Kidney epithelial cell (primary cell): Measurements from ENCODE around the gene TFAP2E. TPM values are rescaled to one million over a fixed set of nuclear protein-coding genes. Genes with fewer than 3 reads are reported as not detected.

Experiments used
- DNase-seq: peaks from one replicate; pipeline ENCODE4 v3.0.0-alpha.2; 2010; ENCODE audit warnings: low read depth
- H3K27me3 ChIP-seq: 2 replicates; pipeline ENCODE4 v1.6.0; 2011; ENCODE audit warnings: low read length; ENCODE audit not compliant: control insufficient read depth, insufficient read depth
- H3K36me3 ChIP-seq: 2 replicates; pipeline ENCODE4 v1.5.1; 2011; ENCODE audit warnings: low read length; ENCODE audit not compliant: control insufficient read depth, insufficient read depth
- H3K4me3 ChIP-seq: 2 replicates; pipeline ENCODE4 v1.5.1; 2011; ENCODE audit warnings: low read depth, mild to moderate bottlenecking, control low read depth, low read length
- total RNA-seq: library from RNA; depleted of rRNA; stranded (reverse); fragments of >200 nt; gene quantifications from 2 replicates; pipeline ENCODE4 v1.2.3, GENCODE V29; 2015
- TF ChIP-seq, protein P1 (sequence below): IDR thresholded peaks from 2 replicates; pipeline ENCODE4 v1.5.1; 2011; ENCODE audit warnings: mild to moderate bottlenecking, moderate library complexity, low read length, control low read depth, inconsistent platforms; ENCODE audit not compliant: insufficient read depth, poor library complexity, severe bottlenecking

Gene TFAP2E
- total RNA-seq, 1 donor from 2014 or later, result 0.67 TPM

DNA sequence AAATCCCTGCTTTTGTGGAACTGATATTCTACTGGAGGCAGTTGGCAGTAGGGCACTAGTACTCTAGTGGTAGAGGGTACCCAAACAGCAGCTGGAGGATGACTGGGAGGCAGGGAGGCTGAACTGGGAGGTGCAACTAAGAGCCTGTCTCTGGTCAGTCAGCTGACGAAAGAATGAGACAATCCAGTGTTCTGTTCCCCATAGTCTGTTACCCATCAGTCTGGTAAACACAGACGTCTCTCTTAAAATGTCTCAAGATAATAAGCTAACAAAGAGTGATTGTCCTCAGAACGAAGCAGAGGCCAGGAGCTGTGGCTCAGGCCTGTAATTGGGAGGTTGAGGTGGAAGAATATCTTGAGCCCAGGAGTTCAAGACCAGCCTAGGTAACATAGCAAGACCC is 30.4 kb downstream of the TFAP2E start:
- Histone ChIP-seq H3K27me3 (no peaks in the 10 kb centered on the region), H3K36me3 (no peaks in the 10 kb centered on the region), H3K4me3 (no peak overlapping the region)
- TF ChIP-seq, protein P1, sequence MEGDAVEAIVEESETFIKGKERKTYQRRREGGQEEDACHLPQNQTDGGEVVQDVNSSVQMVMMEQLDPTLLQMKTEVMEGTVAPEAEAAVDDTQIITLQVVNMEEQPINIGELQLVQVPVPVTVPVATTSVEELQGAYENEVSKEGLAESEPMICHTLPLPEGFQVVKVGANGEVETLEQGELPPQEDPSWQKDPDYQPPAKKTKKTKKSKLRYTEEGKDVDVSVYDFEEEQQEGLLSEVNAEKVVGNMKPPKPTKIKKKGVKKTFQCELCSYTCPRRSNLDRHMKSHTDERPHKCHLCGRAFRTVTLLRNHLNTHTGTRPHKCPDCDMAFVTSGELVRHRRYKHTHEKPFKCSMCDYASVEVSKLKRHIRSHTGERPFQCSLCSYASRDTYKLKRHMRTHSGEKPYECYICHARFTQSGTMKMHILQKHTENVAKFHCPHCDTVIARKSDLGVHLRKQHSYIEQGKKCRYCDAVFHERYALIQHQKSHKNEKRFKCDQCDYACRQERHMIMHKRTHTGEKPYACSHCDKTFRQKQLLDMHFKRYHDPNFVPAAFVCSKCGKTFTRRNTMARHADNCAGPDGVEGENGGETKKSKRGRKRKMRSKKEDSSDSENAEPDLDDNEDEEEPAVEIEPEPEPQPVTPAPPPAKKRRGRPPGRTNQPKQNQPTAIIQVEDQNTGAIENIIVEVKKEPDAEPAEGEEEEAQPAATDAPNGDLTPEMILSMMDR, result no peak
- no peak for DNase-seq

DNA sequence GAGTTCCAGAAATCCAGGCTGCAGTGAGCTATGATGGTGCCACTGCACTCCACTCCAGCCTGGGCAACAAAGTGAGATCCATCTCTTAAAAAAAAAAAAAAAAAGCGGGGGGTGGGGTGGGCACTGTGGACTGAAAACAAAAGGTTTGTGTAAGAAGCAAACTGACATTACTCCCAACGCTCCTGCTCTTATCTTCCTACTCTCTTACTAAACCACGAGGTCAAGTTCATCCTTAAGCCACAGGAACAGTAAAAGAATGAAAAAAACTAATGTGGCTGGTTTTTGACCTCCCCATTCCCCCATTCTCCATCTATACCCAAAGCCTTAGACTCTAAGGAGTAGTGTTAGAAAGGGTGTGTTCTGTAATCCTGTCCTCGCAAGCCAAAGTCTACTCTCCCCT is 30.8 kb downstream of the TFAP2E start:
- H3K36me3 ChIP-seq, result no peaks in the 10 kb centered on the region
- no peak for DNase-seq

DNA sequence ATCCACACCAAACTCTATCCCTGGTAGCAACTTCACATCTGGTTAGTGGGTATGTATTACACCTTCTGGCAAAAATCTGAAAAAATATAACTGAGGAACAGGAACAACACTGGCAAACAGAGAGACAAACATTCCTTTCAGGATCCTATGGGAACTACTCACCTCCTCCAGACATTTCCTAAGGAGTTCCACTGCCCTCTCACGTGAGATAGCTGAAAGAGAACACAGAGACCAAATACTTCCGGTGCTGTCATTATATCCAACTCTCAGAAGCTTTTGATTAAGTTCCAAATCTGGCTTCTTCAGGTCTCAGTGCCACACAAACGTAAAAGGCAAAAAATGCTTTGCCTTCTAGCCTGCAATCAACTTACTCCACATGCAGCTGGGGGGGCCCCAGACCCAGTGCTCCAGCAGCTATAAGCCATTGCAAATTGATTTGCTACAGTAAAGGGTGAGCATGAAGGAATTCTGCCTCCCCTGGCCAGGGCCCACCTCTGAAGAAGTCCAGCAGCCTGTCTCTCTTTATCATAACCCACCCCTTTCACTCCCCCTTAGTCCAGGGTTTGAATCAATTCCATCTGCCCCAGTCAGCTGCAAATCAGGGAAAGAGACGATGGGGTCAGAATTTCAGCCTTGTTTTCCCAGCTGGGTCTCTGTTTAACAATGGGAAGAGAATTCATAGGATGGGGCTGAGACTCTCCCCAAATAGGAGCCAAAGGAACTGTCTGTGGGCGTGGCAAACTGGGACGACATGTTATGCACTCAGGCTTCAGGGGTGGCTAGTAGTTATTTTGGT is 32.2 kb downstream of the TFAP2E start:
- H3K36me3 ChIP-seq, result no peaks in the 10 kb centered on the region
- H3K4me3 ChIP-seq, result no peak overlapping the region

More for the DNA sequence above, 30.8 kb downstream of the TFAP2E start:
- Histone ChIP-seq H3K4me3 (no peak overlapping the region), H3K27me3 (no peaks in the 10 kb centered on the region)
- TF ChIP-seq, protein P1, result no peak

DNA sequence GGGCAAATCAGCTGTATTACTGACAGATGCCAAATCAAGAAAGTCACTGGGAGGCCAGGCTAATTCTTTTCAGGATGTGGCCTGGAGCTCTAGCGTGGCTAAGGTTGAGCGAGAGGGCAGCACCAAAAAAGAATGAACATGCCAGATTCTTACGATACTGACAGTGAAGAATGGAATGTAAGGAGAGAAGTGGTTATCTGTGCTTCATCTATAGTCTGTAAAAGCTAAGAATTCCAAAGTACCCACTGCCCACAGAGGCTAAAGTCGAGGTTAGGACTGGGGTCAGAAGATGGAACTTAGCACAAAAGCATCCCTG is 32.7 kb downstream of the TFAP2E start:
- H3K27me3 ChIP-seq, result no peaks in the 10 kb centered on the region
- TF ChIP-seq, protein P1, result no peak
- no peak overlapping the region for H3K4me3 ChIP-seq
- no peak for DNase-seq
- no peaks in the 10 kb centered on the region for H3K36me3 ChIP-seq

More for the DNA sequence above, 32.2 kb downstream of the TFAP2E start:
- TF ChIP-seq, protein P1, result no peak
- H3K27me3 ChIP-seq, result no peaks in the 10 kb centered on the region
- DNase-seq, result no peak

DNA sequence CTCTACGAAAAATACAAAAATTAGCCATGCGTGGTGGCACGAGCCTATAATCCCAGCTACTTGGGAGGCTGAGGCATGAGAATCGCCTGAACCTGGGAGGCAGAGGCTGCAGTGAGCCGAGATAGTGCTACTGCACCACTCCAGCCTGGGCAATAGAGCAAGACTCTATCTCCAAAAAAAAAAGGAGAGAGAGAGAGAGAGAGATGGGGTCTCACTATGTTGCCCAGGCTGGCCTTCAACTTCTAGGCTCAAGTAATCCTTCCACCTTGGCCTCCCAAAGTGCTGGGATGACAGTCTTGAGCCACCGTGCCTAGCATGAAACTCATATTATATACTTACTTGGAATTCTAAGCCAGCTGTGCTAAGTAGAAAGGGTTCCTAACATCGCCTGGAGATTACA is 38.5 kb downstream of the TFAP2E start:
- TF ChIP-seq, protein P1, result no peak
- Histone ChIP-seq H3K36me3 (no peaks in the 10 kb centered on the region), H3K4me3 (no peak overlapping the region), H3K27me3 (no peaks in the 10 kb centered on the region)
- no peak for DNase-seq

DNA sequence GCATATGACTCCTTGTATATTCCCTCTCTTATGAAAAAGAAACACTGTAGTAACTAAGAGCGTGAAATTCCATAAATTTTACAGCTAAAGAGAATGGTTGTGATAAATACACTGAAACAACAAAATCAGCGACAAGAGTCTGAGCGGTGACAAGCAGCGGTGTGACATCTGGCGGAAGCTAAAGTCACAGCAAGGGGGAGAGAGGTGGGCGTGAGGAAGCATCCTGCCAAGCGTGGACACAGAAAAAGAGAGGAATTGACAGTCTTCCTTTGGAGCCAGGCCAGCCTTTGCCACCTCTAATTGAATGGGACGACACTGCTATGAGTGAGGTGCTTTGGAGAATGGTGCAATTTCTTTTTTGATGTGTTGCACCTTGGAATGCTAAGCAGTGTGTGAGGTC is 42.3 kb downstream of the TFAP2E start:
- no peaks in the 10 kb centered on the region for H3K36me3 ChIP-seq

More for the DNA sequence above, 42.3 kb downstream of the TFAP2E start:
- DNase-seq, result no peak
- TF ChIP-seq, protein P1, result no peak
- H3K27me3 ChIP-seq, result no peaks in the 10 kb centered on the region
- no peak overlapping the region for H3K4me3 ChIP-seq
